PFSK-1 (cell line): ENCODE data around the gene INTS3.
A peak's percentile ranks its signal among the peaks of the same experiment; 100 is the strongest.

Experiments
- FOXP2 ChIP-seq: optimal IDR thresholded peaks from 2 replicates; pipeline ENCODE3; 2011; ENCODE audit warnings: borderline replicate concordance, control low read depth, inconsistent platforms; ENCODE audit not compliant: insufficient read depth; ENCODE audit errors: extremely low read length, extremely low read depth
- POLR2AphosphoS5 ChIP-seq: IDR thresholded peaks from 2 replicates; pipeline ENCODE4 v1.6.1; 2012; ENCODE audit warnings: low read depth, mild to moderate bottlenecking, control low read depth, low read length, moderate library complexity
- SIN3A ChIP-seq: IDR thresholded peaks from 2 replicates; pipeline ENCODE4 v1.6.1; 2012; ENCODE audit warnings: mild to moderate bottlenecking, low read length, moderate library complexity, borderline replicate concordance; ENCODE audit not compliant: insufficient read depth
- TAF1 ChIP-seq: IDR thresholded peaks from 2 replicates; pipeline ENCODE4 v1.6.1; 2012; ENCODE audit warnings: low read length, control low read depth, borderline replicate concordance; ENCODE audit not compliant: insufficient read depth
- TF ChIP-seq, protein P1 (sequence below), 2 experiments: IDR thresholded peaks; 2 replicates each; pipeline versions ENCODE4 v1.6.1 to v1.8.0; 2011 to 2012; ENCODE audit warnings: low read depth in 2 of 2, low read length in 2 of 2, control low read depth in 1 of 2, inconsistent platforms in 1 of 2, mild to moderate bottlenecking in 1 of 2, moderate library complexity in 1 of 2; ENCODE audit not compliant: insufficient read depth in 1 of 2

INTS3 gene

DNA sequence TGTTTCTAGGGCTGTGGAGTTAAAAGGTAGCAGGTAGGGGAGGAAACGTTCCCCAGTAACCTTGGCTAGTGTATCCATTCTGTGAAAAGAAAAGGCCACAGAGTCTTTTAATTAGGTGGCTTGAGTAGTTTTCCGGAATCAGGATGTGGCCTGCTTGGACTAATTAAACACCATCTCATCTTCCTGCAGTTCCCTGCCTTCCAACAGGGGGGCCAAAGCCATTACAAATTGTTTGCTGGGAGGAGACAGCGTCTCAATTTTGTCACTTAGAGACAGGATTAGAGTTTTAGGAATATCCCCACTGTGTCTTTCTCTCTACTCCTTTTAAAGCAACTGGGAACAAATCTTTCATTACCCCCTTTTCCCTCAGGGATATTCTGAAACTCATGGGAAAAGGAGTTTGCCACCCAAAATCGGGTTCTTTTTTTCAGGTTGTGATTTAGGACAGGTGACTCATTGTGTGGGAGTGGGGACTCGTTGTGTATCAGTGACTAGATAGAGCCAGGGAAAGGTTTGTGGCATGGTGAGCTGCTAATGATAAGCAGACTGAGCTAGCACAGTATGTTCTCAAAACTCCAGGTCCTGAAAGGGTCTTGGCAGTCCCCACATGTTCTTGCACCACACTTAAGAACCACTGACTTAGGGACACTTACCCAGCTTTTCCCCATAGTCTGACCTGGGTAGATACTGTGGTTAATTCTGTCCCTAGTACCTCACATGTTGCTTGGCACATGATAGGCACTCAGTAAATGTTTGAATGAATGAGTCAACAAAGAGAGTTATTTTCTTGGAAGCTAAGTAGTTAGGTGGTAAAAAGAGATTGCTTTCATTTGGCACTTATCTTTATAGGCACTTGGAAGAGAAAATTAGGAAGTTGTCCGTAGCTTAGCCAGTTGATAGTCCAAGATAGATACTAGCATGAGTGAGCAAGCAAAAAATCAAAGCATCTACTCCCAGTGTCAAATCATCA lies 22.5 kb downstream of the INTS3 start:
- TF ChIP-seq FOXP2 (no peak), TAF1 (0 out of 2 replicates have a peak, but pooled peaks have one; percentile 12), POLR2AphosphoS5 (no peak), SIN3A (no peak)
- TF ChIP-seq, protein P1, sequence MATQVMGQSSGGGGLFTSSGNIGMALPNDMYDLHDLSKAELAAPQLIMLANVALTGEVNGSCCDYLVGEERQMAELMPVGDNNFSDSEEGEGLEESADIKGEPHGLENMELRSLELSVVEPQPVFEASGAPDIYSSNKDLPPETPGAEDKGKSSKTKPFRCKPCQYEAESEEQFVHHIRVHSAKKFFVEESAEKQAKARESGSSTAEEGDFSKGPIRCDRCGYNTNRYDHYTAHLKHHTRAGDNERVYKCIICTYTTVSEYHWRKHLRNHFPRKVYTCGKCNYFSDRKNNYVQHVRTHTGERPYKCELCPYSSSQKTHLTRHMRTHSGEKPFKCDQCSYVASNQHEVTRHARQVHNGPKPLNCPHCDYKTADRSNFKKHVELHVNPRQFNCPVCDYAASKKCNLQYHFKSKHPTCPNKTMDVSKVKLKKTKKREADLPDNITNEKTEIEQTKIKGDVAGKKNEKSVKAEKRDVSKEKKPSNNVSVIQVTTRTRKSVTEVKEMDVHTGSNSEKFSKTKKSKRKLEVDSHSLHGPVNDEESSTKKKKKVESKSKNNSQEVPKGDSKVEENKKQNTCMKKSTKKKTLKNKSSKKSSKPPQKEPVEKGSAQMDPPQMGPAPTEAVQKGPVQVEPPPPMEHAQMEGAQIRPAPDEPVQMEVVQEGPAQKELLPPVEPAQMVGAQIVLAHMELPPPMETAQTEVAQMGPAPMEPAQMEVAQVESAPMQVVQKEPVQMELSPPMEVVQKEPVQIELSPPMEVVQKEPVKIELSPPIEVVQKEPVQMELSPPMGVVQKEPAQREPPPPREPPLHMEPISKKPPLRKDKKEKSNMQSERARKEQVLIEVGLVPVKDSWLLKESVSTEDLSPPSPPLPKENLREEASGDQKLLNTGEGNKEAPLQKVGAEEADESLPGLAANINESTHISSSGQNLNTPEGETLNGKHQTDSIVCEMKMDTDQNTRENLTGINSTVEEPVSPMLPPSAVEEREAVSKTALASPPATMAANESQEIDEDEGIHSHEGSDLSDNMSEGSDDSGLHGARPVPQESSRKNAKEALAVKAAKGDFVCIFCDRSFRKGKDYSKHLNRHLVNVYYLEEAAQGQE (IDR thresholded peaks at IDR 0.05; ENCODE audit: insufficient read depth in 1 of 2, low read depth in 2 of 2, low read length in 2 of 2): 0 out of 4 replicates have a peak, but pooled peaks of 1 of the 2 experiments have one; percentile 30

DNA sequence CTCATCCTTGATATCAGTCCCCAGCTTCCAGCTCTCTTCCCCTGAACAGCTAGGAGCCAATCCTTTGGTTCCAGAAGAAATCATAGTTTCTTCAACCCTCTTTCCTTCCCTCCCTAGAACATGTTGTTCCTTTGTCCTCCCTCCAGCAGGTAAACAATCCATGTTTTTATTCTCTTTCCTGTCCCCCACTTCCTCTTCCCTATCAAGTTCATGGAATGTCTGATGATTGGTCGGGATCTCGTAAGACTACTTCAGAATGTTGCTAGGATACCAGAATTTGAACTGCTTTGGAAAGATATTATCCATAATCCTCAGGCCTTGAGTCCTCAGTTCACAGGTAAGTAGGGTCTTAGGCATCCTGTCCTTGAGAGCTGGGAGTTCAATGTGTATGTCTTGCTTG lies 24.2 kb downstream of the INTS3 start:
- TF ChIP-seq FOXP2: no peak
- TF ChIP-seq TAF1: no peak
- TF ChIP-seq, protein P1 (IDR thresholded peaks at IDR 0.05; ENCODE audit: insufficient read depth in 1 of 2, low read depth in 2 of 2, low read length in 2 of 2): no peak
- no peak for TF ChIP-seq SIN3A
- TF ChIP-seq POLR2AphosphoS5: no peak

DNA sequence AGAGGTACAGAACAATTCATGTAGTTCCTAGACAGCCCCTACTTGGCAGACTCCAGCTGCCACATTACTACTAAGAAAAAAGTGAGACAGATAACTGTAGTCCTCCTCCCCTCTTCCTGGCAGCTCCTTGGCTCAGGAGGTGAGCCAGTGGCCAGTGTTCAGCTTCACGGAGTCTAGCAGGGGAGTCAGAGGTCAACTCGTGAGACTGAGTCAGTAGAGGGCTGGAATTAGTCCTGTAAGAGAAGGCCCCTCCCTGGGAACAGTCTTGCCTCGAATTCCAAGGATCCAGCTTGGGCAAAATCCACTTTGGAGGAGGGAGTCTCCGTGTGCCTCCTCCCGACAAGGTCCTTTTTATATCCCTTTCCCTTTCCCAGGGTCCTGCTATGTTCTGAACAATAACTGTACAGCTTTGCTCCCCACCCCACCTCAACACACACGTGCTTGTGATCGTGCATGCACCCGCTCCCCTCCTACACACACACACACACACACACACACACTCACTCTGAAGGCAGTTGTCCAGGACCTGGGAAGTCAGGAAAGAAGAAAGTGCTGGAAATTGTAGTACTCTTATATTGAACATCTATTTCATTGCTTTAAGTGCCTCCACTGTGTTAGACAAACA lies 24.8 kb downstream of the INTS3 start:
- no peak for TF ChIP-seq SIN3A
- TF ChIP-seq, protein P1 (IDR thresholded peaks at IDR 0.05; ENCODE audit: insufficient read depth in 1 of 2, low read depth in 2 of 2, low read length in 2 of 2): no peak
- no peak for TF ChIP-seq FOXP2
- no peak for TF ChIP-seq TAF1
- no peak for TF ChIP-seq POLR2AphosphoS5

DNA sequence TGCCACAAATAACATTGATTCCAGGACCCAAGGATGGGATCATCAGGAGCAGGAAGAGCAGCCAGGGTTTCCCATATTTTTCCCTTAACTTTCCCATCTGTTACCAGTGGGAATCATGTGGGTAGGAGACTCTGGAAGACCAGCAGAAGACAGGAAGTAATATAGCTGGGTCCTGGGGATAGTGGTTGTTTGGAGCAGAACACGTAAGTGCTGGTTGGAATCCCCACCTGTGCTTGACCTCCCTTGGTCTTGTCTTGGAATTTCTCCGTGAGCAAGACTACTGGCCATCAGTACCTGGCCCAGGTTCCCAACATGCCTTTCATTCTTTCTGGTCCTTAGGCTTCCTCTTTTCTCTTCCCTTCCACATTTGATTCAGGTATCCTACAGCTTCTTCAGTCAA lies 26.4 kb downstream of the INTS3 start:
- no peak for TF ChIP-seq FOXP2
- TF ChIP-seq, protein P1 (IDR thresholded peaks at IDR 0.05; ENCODE audit: insufficient read depth in 1 of 2, low read depth in 2 of 2, low read length in 2 of 2): no peak
- TF ChIP-seq SIN3A: no peak
- no peak for TF ChIP-seq POLR2AphosphoS5
- no peak for TF ChIP-seq TAF1
